CD14-positive monocyte (primary cell): ENCODE measurements around the gene HOXA5. TPM values are rescaled to one million over a fixed set of nuclear protein-coding genes. Genes with fewer than 3 reads are reported as not detected.

Experiments used
- DNase-seq, 3 donors: peaks; one replicate each; pipeline ENCODE4 v3.0.0-alpha.2; 2011 to 2022
- H2AFZ ChIP-seq: 2 replicates; pipeline ENCODE4 v1.6.0; 2012; ENCODE audit warnings: mild to moderate bottlenecking, low read depth, low read length, inconsistent platforms; ENCODE audit not compliant: insufficient read depth, poor library complexity, severe bottlenecking
- H3K27ac ChIP-seq, 2 donors: 1 replicate in 1 of 2; 2 replicates in 1 of 2; pipeline ENCODE4 v1.5.1; 2012 to 2013; ENCODE audit warnings: low read length in 2 of 2, control low read depth in 1 of 2, inconsistent platforms in 1 of 2, low read depth in 1 of 2, mild to moderate bottlenecking in 1 of 2
- H3K27me3 ChIP-seq, 2 donors: one replicate each; pipeline versions ENCODE4 v1.6.0 to v1.6.1; 2011 to 2013; ENCODE audit warnings: low read length in 2 of 2; ENCODE audit not compliant: control insufficient read depth in 2 of 2, insufficient read depth in 2 of 2
- H3K36me3 ChIP-seq, 2 donors: replicated peaks in 1 of 2; 1 replicate in 1 of 2; 2 replicates in 1 of 2; pipeline versions ENCODE4 v1.5.1 to v1.6.1; 2012 to 2013; ENCODE audit warnings: low read length in 2 of 2, control low read depth in 1 of 2, inconsistent platforms in 1 of 2, mild to moderate bottlenecking in 1 of 2; ENCODE audit not compliant: insufficient read depth in 2 of 2, control insufficient read depth in 1 of 2
- H3K4me1 ChIP-seq, 2 donors: 1 replicate in 1 of 2; 2 replicates in 1 of 2; pipeline versions ENCODE4 v1.5.1 to v1.6.1; 2012 to 2013; ENCODE audit warnings: low read length in 2 of 2, control low read depth in 1 of 2, inconsistent platforms in 1 of 2, mild to moderate bottlenecking in 1 of 2, moderate library complexity in 1 of 2; ENCODE audit not compliant: insufficient read depth in 2 of 2, control insufficient read depth in 1 of 2
- H3K4me2 ChIP-seq: replicated peaks from 2 replicates; pipeline ENCODE3; 2012; ENCODE audit warnings: low read length, moderate library complexity, mild to moderate bottlenecking; ENCODE audit not compliant: poor library complexity, severe bottlenecking; ENCODE audit errors: extremely low read depth
- H3K4me3 ChIP-seq, 3 experiments: fragments of 200-600 bp in 1 of 3; sonication (generic) in 1 of 3; replicated peaks in 1 of 3; 1 replicate in 2 of 3; 2 replicates in 1 of 3; pipeline ENCODE4 v1.5.1; 2011 to 2013; ENCODE audit warnings: low read length in 3 of 3, mild to moderate bottlenecking in 3 of 3, control low read depth in 2 of 3, low read depth in 2 of 3, inconsistent platforms in 1 of 3, moderate library complexity in 1 of 3
- H3K79me2 ChIP-seq: 2 replicates; pipeline ENCODE4 v1.6.0; 2012; ENCODE audit warnings: mild to moderate bottlenecking, control low read depth, inconsistent platforms, low read length, moderate library complexity; ENCODE audit not compliant: insufficient read depth
- H3K9ac ChIP-seq: 2 replicates; pipeline ENCODE4 v1.6.0; 2017; ENCODE audit warnings: low read length, mild to moderate bottlenecking; ENCODE audit not compliant: insufficient read depth, poor library complexity, severe bottlenecking
- H3K9me3 ChIP-seq, 2 donors: replicated peaks in 1 of 2; 1 replicate in 1 of 2; 2 replicates in 1 of 2; pipeline versions ENCODE4 v1.5.1 to v1.6.1; 2012 to 2013; ENCODE audit warnings: low read length in 2 of 2, control low read depth in 1 of 2; ENCODE audit not compliant: control insufficient read depth in 1 of 2, insufficient read depth in 1 of 2
- H4K20me1 ChIP-seq: 2 replicates; pipeline ENCODE4 v1.6.0; 2012; ENCODE audit warnings: mild to moderate bottlenecking, low read length, control low read depth, moderate library complexity; ENCODE audit not compliant: insufficient read depth
- H3K27ac Mint-ChIP-seq, 7 donors: one replicate each; pipeline ENCODE4 v1.8.0; 2020; ENCODE audit warnings: mild to moderate bottlenecking in 7 of 7, mixed read lengths in 7 of 7, moderate library complexity in 6 of 7, inconsistent platforms in 2 of 7
- H3K27me3 Mint-ChIP-seq, 3 donors: one replicate each; pipeline ENCODE4 v1.8.0; 2021 to 2022; ENCODE audit warnings: low read depth in 3 of 3, mild to moderate bottlenecking in 3 of 3, mixed read lengths in 3 of 3, moderate library complexity in 3 of 3, inconsistent platforms in 1 of 3
- H3K36me3 Mint-ChIP-seq, 2 donors: one replicate each; pipeline ENCODE4 v1.8.0; 2020; ENCODE audit warnings: mixed read lengths in 2 of 2, inconsistent platforms in 1 of 2, mild to moderate bottlenecking in 1 of 2
- H3K4me1 Mint-ChIP-seq: one replicate; pipeline ENCODE4 v1.8.0; 2020; ENCODE audit warnings: mild to moderate bottlenecking, mixed read lengths
- H3K4me3 Mint-ChIP-seq, 2 donors: one replicate each; pipeline ENCODE4 v1.8.0; 2020; ENCODE audit warnings: mild to moderate bottlenecking in 2 of 2, mixed read lengths in 2 of 2, moderate library complexity in 1 of 2
- H3K9me3 Mint-ChIP-seq, 7 donors: one replicate each; pipeline ENCODE4 v1.8.0; 2020 to 2022; ENCODE audit warnings: mixed read lengths in 7 of 7, mild to moderate bottlenecking in 6 of 7, moderate library complexity in 6 of 7, inconsistent platforms in 2 of 7
- CTCF ChIP-seq: fragments of 200-600 bp; IDR thresholded peaks from one replicate; pipeline ENCODE4 v1.8.0; 2022; ENCODE audit warnings: antibody characterized with exemption, mild to moderate bottlenecking
- WGBS: methylation state at CpG from one replicate; pipeline ENCODE4 v1.1.5; 2013; ENCODE audit warnings: missing lambda C conversion rate; ENCODE audit not compliant: insufficient coverage; 5-methylcytosine and 5-hydroxymethylcytosine counted together
- intact Hi-C, 2 donors: fragments of 100-400 bp; cut with micrococcal nuclease; formaldehyde crosslinking; loops; one replicate each; pipeline versions ENCODE4 v1.15.0 to v1.15.1; 2023
- polyA plus RNA-seq, 3 donors: library from polyadenylated mRNA; depleted of rRNA in 1 of 3; unstranded in 2 of 3; stranded (reverse) in 1 of 3; fragments of 300-500 nt in 2 of 3; fragments of >200 nt in 1 of 3; fragmentation: Illumina TruSeq in 2 of 3; gene quantifications; 1 replicate in 2 of 3; 2 replicates in 1 of 3; pipeline ENCODE4 v1.2.3, GENCODE V29; 2012 to 2021

The HOXA5 gene
- polyA plus RNA-seq, 3 donors = 0.85 to 3.0 (median 1.8) TPM

- no peak overlapping the region for H3K4me2 ChIP-seq
- H3K4me1 ChIP-seq = no peaks in the 10 kb centered on the region
- Mint-ChIP-seq H3K27me3 (peaks cover 3 to 6% (median 5%) of the 10 kb centered on the region in 3 donors), H3K36me3 (no peaks in the 10 kb centered on the region), H3K4me1 (peaks cover 8% of the 10 kb centered on the region), H3K4me3 (no peak overlapping the region), H3K9me3 (peaks cover 0 to 3% (median 0%) of the 10 kb centered on the region in 7 donors), H3K27ac (peak overlapping the region in 1 of 7 donors; percentile 55)
- WGBS = 85% methylated on average over 6 of the region's 14 CpGs
- no peak overlapping the region for H3K4me3 ChIP-seq
- no peak overlapping the region for H3K9ac ChIP-seq
- H3K27me3 ChIP-seq = no peaks in the 10 kb centered on the region
- no peaks in the 10 kb centered on the region for H3K79me2 ChIP-seq
- intact Hi-C loops = no loop called here
- no peaks in the 10 kb centered on the region for H3K9me3 ChIP-seq
- TF ChIP-seq CTCF = no peak
- DNase-seq = no peak
- H4K20me1 ChIP-seq = no peaks in the 10 kb centered on the region
- no peak overlapping the region for H2AFZ ChIP-seq
- no peak overlapping the region for H3K27ac ChIP-seq
- H3K36me3 ChIP-seq = no peaks in the 10 kb centered on the region
Observed at GRCh38 chr7:27123007-27123476, 20.4 kb downstream of the HOXA5 start.

- Histone ChIP-seq H3K27me3 (no peaks in the 10 kb centered on the region), H3K4me3 (no peak overlapping the region), H3K27ac (no peak overlapping the region), H3K79me2 (no peaks in the 10 kb centered on the region), H2AFZ (no peak overlapping the region), H3K36me3 (no peaks in the 10 kb centered on the region), H3K9ac (no peak overlapping the region), H3K4me2 (no peak overlapping the region), H3K4me1 (no peaks in the 10 kb centered on the region), H4K20me1 (no peaks in the 10 kb centered on the region), H3K9me3 (no peaks in the 10 kb centered on the region)
- intact Hi-C loops = no loop called here
- Mint-ChIP-seq H3K27ac (no peak overlapping the region), H3K36me3 (no peaks in the 10 kb centered on the region), H3K4me1 (peaks cover 8% of the 10 kb centered on the region), H3K4me3 (no peak overlapping the region), H3K27me3 (peaks cover 1 to 3% (median 2%) of the 10 kb centered on the region in 3 donors), H3K9me3 (peaks cover 0 to 3% (median 0%) of the 10 kb centered on the region in 7 donors)
- WGBS = over 99% methylated on average over 21 of the region's 42 CpGs
- TF ChIP-seq CTCF = no peak
- no peak for DNase-seq
Observed at GRCh38 chr7:27122077-27122910, 21.2 kb downstream of the HOXA5 start.
